HG02571 (cell line): Measurements from ENCODE around the gene STT3B.

Experiments used
- ATAC-seq: cut with Tn5 transposase; IDR thresholded peaks from one replicate; pipeline ENCODE4 v1.9.1; 2021; ENCODE audit warnings: mild to moderate bottlenecking, moderate library complexity; ENCODE audit not compliant: unreplicated experiment

STT3B gene

GRCh38 chr3:31516757-31517156, 16.0 kb upstream of the STT3B start:
- no peak for ATAC-seq

GRCh38 chr3:31521468-31521867, 11.3 kb upstream of the STT3B start:
- ATAC-seq: no peak

GRCh38 chr3:31522152-31522551, 10.6 kb upstream of the STT3B start:
- no peak for ATAC-seq

- no peak for ATAC-seq
Observed at GRCh38 chr3:31523543-31523942, 9.2 kb upstream of the STT3B start.

GRCh38 chr3:31525532-31525931, 7.2 kb upstream of the STT3B start:
- no peak for ATAC-seq

GRCh38 chr3:31529421-31529820, 3.3 kb upstream of the STT3B start:
- ATAC-seq: no peak

- ATAC-seq: no peak
Observed at GRCh38 chr3:31530039-31530959, 2.4 kb upstream of the STT3B start.

- no peak for ATAC-seq
Observed at GRCh38 chr3:31530960-31531335, 1.8 kb upstream of the STT3B start.

- no peak for ATAC-seq
Observed at GRCh38 chr3:31531452-31531991, 1.2 kb upstream of the STT3B start.

GRCh38 chr3:31531992-31532586, 636 bp upstream of the STT3B start:
- peak; percentile 85 for ATAC-seq

- ATAC-seq: peak; percentile 2
Observed at GRCh38 chr3:31533169-31534064, 692 bp downstream of the STT3B start.

- ATAC-seq: no peak
Observed at GRCh38 chr3:31534065-31534425, 1.3 kb downstream of the STT3B start.

GRCh38 chr3:31536497-31536896, 3.8 kb downstream of the STT3B start:
- no peak for ATAC-seq

GRCh38 chr3:31538801-31539200, 6.1 kb downstream of the STT3B start:
- no peak for ATAC-seq

- ATAC-seq: no peak
Observed at GRCh38 chr3:31539275-31539674, 6.5 kb downstream of the STT3B start.

- ATAC-seq: no peak
Observed at GRCh38 chr3:31541089-31541488, 8.4 kb downstream of the STT3B start.

- ATAC-seq: no peak
Observed at GRCh38 chr3:31542246-31542645, 9.5 kb downstream of the STT3B start.

- no peak for ATAC-seq
Observed at GRCh38 chr3:31543375-31543774, 10.7 kb downstream of the STT3B start.

- ATAC-seq: no peak
Observed at GRCh38 chr3:31544634-31545033, 11.9 kb downstream of the STT3B start.

- no peak for ATAC-seq
Observed at GRCh38 chr3:31546162-31546561, 13.4 kb downstream of the STT3B start.

- ATAC-seq: no peak
Observed at GRCh38 chr3:31546725-31547124, 14.0 kb downstream of the STT3B start.
